ENCODE results near the gene WDFY1. TPM values are rescaled to one million over a fixed set of nuclear protein-coding genes. Genes with fewer than 3 reads are reported as not detected.

WDFY1 gene
- total and polyA plus RNA-seq, 2 donors from 2014 or later = 10.4 to 38.4 TPM

DNA sequence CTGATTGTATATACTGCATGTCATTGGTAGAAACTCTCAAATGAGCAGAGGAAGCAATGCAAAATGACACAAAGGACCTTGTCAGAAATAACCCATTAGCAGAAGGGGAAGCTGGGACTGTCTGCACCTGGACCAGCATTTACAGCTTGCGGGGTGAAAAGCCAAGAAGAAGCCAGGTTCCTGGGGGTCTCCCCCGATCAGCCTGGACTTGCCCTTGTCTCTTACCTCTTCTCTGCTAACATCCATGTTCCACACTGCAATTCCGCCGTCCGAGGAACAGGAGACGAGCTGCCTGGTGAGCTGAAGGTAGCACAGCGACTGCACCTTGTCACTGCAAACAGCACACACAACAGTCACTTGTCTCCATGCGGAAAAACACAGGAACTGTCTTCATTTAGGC, 51.1 kb downstream of the WDFY1 start:
- Histone ChIP-seq H3K27ac (ENCODE audit: low read depth in 2 of 2, low read length in 2 of 2) (no peak overlapping the region), H3K4me1 (ENCODE audit: control insufficient read depth in 2 of 3, insufficient read depth in 2 of 3, low read depth in 1 of 3, low read length in 3 of 3) (peaks cover 0 to 4% (median 0%) of the 10 kb centered on the region in 3 donors), H3K27me3 (ENCODE audit: control insufficient read depth, insufficient read depth, low read length) (no peaks in the 10 kb centered on the region), H3K4me3 (ENCODE audit: low read length in 3 of 3) (no peak overlapping the region), H3K9me3 (ENCODE audit: control insufficient read depth in 2 of 3, insufficient read depth in 1 of 3, low read length in 3 of 3) (no peaks in the 10 kb centered on the region), H3K9ac (ENCODE audit: low read length in 3 of 3) (no peak overlapping the region), H3K36me3 (ENCODE audit: control insufficient read depth in 2 of 3, insufficient read depth in 3 of 3, low read length in 3 of 3) (peaks cover 3 to 46% (median 28%) of the 10 kb centered on the region in 3 donors)
- FAIRE-seq (no peak), DNase-seq (no peak)
- TF ChIP-seq, protein P1, sequence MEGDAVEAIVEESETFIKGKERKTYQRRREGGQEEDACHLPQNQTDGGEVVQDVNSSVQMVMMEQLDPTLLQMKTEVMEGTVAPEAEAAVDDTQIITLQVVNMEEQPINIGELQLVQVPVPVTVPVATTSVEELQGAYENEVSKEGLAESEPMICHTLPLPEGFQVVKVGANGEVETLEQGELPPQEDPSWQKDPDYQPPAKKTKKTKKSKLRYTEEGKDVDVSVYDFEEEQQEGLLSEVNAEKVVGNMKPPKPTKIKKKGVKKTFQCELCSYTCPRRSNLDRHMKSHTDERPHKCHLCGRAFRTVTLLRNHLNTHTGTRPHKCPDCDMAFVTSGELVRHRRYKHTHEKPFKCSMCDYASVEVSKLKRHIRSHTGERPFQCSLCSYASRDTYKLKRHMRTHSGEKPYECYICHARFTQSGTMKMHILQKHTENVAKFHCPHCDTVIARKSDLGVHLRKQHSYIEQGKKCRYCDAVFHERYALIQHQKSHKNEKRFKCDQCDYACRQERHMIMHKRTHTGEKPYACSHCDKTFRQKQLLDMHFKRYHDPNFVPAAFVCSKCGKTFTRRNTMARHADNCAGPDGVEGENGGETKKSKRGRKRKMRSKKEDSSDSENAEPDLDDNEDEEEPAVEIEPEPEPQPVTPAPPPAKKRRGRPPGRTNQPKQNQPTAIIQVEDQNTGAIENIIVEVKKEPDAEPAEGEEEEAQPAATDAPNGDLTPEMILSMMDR (IDR thresholded peaks at IDR 0.05; ENCODE audit: borderline replicate concordance, extremely low read depth, insufficient read depth) = no peak
- intact Hi-C loops (cut with DNase I) = no loop called here

GRCh38 chr2:223890721-223891120, 54.4 kb downstream of the WDFY1 start:
- no peak for FAIRE-seq

GRCh38 chr2:223889229-223889628, 55.9 kb downstream of the WDFY1 start:
- DNase-seq = no peak
- no peaks in the 10 kb centered on the region for H3K4me1 ChIP-seq (ENCODE audit: control insufficient read depth in 2 of 3, insufficient read depth in 2 of 3, low read depth in 1 of 3, low read length in 3 of 3)
- H3K9me3 ChIP-seq (ENCODE audit: control insufficient read depth in 2 of 3, insufficient read depth in 1 of 3, low read length in 3 of 3) = no peaks in the 10 kb centered on the region
- H3K27me3 ChIP-seq (ENCODE audit: control insufficient read depth, insufficient read depth, low read length) = no peaks in the 10 kb centered on the region
- H3K27ac ChIP-seq (ENCODE audit: low read depth in 2 of 2, low read length in 2 of 2) = no peak overlapping the region
- no peak for FAIRE-seq
- TF ChIP-seq, protein P1 (IDR thresholded peaks at IDR 0.05; ENCODE audit: borderline replicate concordance, extremely low read depth, insufficient read depth) = no peak
- intact Hi-C loops (cut with DNase I) = no loop called here
- H3K9ac ChIP-seq (ENCODE audit: low read length in 3 of 3) = no peak overlapping the region
- H3K4me3 ChIP-seq (ENCODE audit: low read length in 3 of 3) = no peak overlapping the region
- peaks cover 3 to 31% (median 17%) of the 10 kb centered on the region in 3 donors for H3K36me3 ChIP-seq (ENCODE audit: control insufficient read depth in 2 of 3, insufficient read depth in 3 of 3, low read length in 3 of 3)

More at GRCh38 chr2:223890721-223891120, 54.4 kb downstream of the WDFY1 start:
- DNase-seq = no peak
- H3K36me3 ChIP-seq (ENCODE audit: control insufficient read depth in 2 of 3, insufficient read depth in 3 of 3, low read length in 3 of 3) = peaks cover 3 to 32% (median 19%) of the 10 kb centered on the region in 3 donors
- no peaks in the 10 kb centered on the region for H3K27me3 ChIP-seq (ENCODE audit: control insufficient read depth, insufficient read depth, low read length)
- no peaks in the 10 kb centered on the region for H3K9me3 ChIP-seq (ENCODE audit: control insufficient read depth in 2 of 3, insufficient read depth in 1 of 3, low read length in 3 of 3)
- H3K27ac ChIP-seq (ENCODE audit: low read depth in 2 of 2, low read length in 2 of 2) = no peak overlapping the region
- intact Hi-C loops (cut with DNase I) = no loop called here
- H3K9ac ChIP-seq (ENCODE audit: low read length in 3 of 3) = no peak overlapping the region
- H3K4me1 ChIP-seq (ENCODE audit: control insufficient read depth in 2 of 3, insufficient read depth in 2 of 3, low read depth in 1 of 3, low read length in 3 of 3) = no peaks in the 10 kb centered on the region
- TF ChIP-seq, protein P1 (IDR thresholded peaks at IDR 0.05; ENCODE audit: borderline replicate concordance, extremely low read depth, insufficient read depth) = no peak
- H3K4me3 ChIP-seq (ENCODE audit: low read length in 3 of 3) = no peak overlapping the region

DNA sequence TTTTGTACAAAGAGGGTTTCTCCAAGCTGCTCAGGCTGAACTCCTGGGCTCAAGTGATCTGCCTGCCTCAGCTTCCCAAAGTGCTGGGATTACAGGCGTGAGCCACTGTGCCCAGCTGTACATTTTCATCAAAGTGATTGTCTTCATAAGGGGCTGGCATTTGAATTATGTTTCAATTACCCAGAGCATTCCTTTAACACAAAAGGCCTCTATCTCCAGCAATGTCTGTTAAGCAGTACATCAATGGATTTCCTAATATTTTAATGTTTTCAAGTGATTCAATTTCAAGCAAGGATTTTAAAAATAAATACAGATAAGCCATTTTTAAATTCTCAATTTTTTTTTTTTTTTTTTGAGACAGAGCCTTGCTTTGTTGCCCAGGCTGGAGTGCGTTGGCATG, 56.9 kb downstream of the WDFY1 start:
- H3K27me3 ChIP-seq (ENCODE audit: control insufficient read depth, insufficient read depth, low read length) = no peaks in the 10 kb centered on the region
- no peak overlapping the region for H3K9ac ChIP-seq (ENCODE audit: low read length in 3 of 3)
- peaks cover 3 to 24% (median 11%) of the 10 kb centered on the region in 3 donors for H3K36me3 ChIP-seq (ENCODE audit: control insufficient read depth in 2 of 3, insufficient read depth in 3 of 3, low read length in 3 of 3)
- TF ChIP-seq, protein P1 (IDR thresholded peaks at IDR 0.05; ENCODE audit: borderline replicate concordance, extremely low read depth, insufficient read depth) = no peak
- intact Hi-C loops (cut with DNase I) = no loop called here
- H3K4me1 ChIP-seq (ENCODE audit: control insufficient read depth in 2 of 3, insufficient read depth in 2 of 3, low read depth in 1 of 3, low read length in 3 of 3) = no peaks in the 10 kb centered on the region
- H3K27ac ChIP-seq (ENCODE audit: low read depth in 2 of 2, low read length in 2 of 2) = no peak overlapping the region
- H3K9me3 ChIP-seq (ENCODE audit: control insufficient read depth in 2 of 3, insufficient read depth in 1 of 3, low read length in 3 of 3) = no peaks in the 10 kb centered on the region
- FAIRE-seq = no peak
- DNase-seq = no peak
- no peak overlapping the region for H3K4me3 ChIP-seq (ENCODE audit: low read length in 3 of 3)
